Esophagus muscularis mucosa (tissue), 3 donors: ENCODE measurements around the gene PGD.

ENCODE experiments used
- CTCF ChIP-seq, 3 experiments: fragments of 200-600 bp in 2 of 3; fragments of 450-650 bp in 1 of 3; sonication (generic) in 2 of 3; IDR thresholded peaks; one replicate each; pipeline ENCODE4 v1.5.1; 2017 to 2019; ENCODE audit warnings: antibody characterized with exemption in 3 of 3, mild to moderate bottlenecking in 2 of 3, moderate library complexity in 1 of 3
- POLR2A ChIP-seq: fragments of 450-650 bp; IDR thresholded peaks from one replicate; pipeline ENCODE4 v1.6.1; 2017; ENCODE audit warnings: antibody characterized with exemption, moderate library complexity, mild to moderate bottlenecking, low read depth
- POLR2AphosphoS5 ChIP-seq, 2 donors: sonication (generic); formaldehyde crosslinking; IDR thresholded peaks; one replicate each; pipeline ENCODE4 v1.6.1; 2017; ENCODE audit warnings: antibody characterized with exemption in 2 of 2

GRCh38 chr1:10401281-10401680, 2.4 kb downstream of the PGD start:
- TF ChIP-seq POLR2AphosphoS5 (IDR thresholded peaks at IDR 0.05): no peak
- no peak for TF ChIP-seq POLR2A
- no peak for TF ChIP-seq CTCF (IDR thresholded peaks at IDR 0.05)
